DMS114 treated with DMSO at 0.1 percent for 48 hours (cell line): ENCODE results near the gene PSKH1.
"Not testable (repeated sequence)": the region's sequence is repeated elsewhere in the genome, so short reads cannot be mapped to it uniquely, and the experiment has no call there.

Experiments used
- DNase-seq: peaks from one replicate; lab custom pipeline; 2025; ENCODE audit not compliant: unreplicated experiment; lab: John Stamatoyannopoulos, UW

Gene PSKH1

GRCh38 chr16:67957622-67958021 lies 64.6 kb downstream of the PSKH1 start:
- DNase-seq, result no peak

GRCh38 chr16:67959536-67960329 lies 66.7 kb downstream of the PSKH1 start:
- DNase-seq, result no peak

GRCh38 chr16:67961551-67961957 lies 68.5 kb downstream of the PSKH1 start:
- no peak for DNase-seq

GRCh38 chr16:67962135-67962534 lies 69.1 kb downstream of the PSKH1 start:
- no peak for DNase-seq

- no peak for DNase-seq
These were observed 70.2 kb downstream of the PSKH1 start for GRCh38 chr16:67963292-67963661.

- DNase-seq, result no peak
These were observed 70.7 kb downstream of the PSKH1 start for GRCh38 chr16:67963662-67964321.

GRCh38 chr16:67964477-67965131 lies 71.5 kb downstream of the PSKH1 start:
- DNase-seq, result no peak

- no peak for DNase-seq
These were observed 72.9 kb downstream of the PSKH1 start for GRCh38 chr16:67965668-67966548.

- no peak for DNase-seq
These were observed 73.6 kb downstream of the PSKH1 start for GRCh38 chr16:67966549-67967182.

- DNase-seq, result no peak
These were observed 74.3 kb downstream of the PSKH1 start for GRCh38 chr16:67967183-67967957.

GRCh38 chr16:67967958-67968399 lies 74.9 kb downstream of the PSKH1 start:
- no peak for DNase-seq

- peak; percentile 69 for DNase-seq
These were observed 75.6 kb downstream of the PSKH1 start, which contains the start of gene SLC12A4 for GRCh38 chr16:67968400-67969253. SLC12A4 (minus strand) TSS chr16:67968637; CDS start chr16:67968553, 84 bp downstream.

- DNase-seq, result no peak
These were observed 76.4 kb downstream of the PSKH1 start for GRCh38 chr16:67969254-67970039.

- DNase-seq, result no peak
These were observed 78.1 kb downstream of the PSKH1 start for GRCh38 chr16:67971111-67971510.

GRCh38 chr16:67972285-67972684 lies 79.2 kb downstream of the PSKH1 start:
- not testable (repeated sequence) for DNase-seq

- no peak for DNase-seq
These were observed 82.5 kb downstream of the PSKH1 start for GRCh38 chr16:67975321-67976105.

GRCh38 chr16:67976205-67976604 lies 83.2 kb downstream of the PSKH1 start:
- DNase-seq, result no peak
